D721Med (cell line): ENCODE data around the gene MRGPRD.

Source experiments
- DNase-seq: peaks from one replicate; pipeline ENCODE4 v3.0.0; 2011; ENCODE audit warnings: low spot score; ENCODE audit not compliant: insufficient read length
- FAIRE-seq: peaks from 2 replicates; lab custom pipeline; 2011; peaks lifted over from hg19 to GRCh38; lab: Jason Lieb, UNC
- TF ChIP-seq, protein P1 (sequence below): IDR thresholded peaks from 2 replicates; pipeline ENCODE4 v1.5.1; 2012; ENCODE audit warnings: mild to moderate bottlenecking, control low read depth; ENCODE audit not compliant: insufficient read depth; ENCODE audit errors: missing control alignments

Gene MRGPRD

DNA sequence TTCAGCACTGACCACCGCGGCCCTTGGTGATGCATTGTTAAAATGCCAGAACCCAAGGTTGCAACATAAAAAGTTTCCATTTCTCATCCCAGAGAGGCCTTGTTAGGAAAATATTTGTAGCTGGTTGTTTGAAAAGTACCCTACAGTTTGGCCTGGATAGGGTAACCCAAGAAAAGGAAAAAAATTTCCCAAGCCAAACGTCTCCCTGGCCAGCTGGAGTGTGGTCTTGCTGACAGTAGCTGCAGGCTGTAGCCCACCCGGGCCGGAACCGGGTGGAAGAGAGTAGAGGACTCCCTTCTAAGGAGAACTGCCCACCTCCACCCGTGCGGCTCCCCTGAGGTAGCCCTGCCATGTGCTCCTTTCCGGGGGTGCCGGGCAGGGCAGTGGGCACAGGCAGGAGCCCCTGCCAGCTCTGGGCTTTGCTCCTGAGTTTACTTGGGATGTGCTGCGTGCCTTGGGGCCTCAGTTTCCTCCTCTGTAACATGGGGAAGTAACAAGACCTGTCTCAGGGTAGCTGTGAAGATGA lies 38.6 kb downstream of the MRGPRD start:
- FAIRE-seq (no peak), DNase-seq (no peak)
- TF ChIP-seq, protein P1, sequence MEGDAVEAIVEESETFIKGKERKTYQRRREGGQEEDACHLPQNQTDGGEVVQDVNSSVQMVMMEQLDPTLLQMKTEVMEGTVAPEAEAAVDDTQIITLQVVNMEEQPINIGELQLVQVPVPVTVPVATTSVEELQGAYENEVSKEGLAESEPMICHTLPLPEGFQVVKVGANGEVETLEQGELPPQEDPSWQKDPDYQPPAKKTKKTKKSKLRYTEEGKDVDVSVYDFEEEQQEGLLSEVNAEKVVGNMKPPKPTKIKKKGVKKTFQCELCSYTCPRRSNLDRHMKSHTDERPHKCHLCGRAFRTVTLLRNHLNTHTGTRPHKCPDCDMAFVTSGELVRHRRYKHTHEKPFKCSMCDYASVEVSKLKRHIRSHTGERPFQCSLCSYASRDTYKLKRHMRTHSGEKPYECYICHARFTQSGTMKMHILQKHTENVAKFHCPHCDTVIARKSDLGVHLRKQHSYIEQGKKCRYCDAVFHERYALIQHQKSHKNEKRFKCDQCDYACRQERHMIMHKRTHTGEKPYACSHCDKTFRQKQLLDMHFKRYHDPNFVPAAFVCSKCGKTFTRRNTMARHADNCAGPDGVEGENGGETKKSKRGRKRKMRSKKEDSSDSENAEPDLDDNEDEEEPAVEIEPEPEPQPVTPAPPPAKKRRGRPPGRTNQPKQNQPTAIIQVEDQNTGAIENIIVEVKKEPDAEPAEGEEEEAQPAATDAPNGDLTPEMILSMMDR: no peak

DNA sequence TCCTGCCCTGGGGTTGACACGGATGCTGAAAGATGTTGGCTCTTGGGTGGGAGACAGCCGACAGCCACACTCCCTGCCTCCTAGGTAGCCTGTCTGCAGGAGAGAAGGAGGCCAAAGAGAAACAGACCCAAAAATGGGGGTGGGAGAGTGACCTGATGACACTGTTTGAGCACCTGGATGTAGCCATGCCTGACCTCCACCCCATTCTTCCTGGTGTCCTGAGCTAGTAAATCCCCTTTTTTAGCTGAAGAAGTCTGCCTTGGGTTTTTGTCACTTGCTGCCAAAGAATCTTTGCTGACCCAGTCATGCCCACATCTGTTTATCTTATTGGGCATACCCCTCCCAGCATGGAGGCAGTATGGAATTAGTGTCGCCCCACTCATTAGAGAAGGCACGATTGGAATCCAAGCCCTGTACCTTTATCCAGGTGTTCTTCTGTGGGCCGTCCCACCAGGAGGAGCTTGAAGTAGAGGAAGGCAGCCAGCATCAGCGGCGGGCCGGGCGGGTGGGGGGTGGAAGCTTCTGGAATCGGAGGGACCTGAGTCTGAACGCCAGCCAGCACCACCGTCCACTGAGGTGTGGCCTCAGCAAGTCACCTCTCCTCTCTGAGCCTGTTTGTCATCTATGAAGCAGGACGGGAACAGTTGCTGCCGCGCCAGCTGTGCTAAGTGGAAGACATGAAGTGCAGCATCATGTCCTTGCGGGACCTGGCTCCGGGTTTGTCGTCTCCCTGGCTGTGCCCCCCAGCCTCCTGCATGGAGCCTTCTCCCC lies 39.3 kb downstream of the MRGPRD start:
- DNase-seq: no peak
- no peak for FAIRE-seq
- TF ChIP-seq, protein P1: no peak

DNA sequence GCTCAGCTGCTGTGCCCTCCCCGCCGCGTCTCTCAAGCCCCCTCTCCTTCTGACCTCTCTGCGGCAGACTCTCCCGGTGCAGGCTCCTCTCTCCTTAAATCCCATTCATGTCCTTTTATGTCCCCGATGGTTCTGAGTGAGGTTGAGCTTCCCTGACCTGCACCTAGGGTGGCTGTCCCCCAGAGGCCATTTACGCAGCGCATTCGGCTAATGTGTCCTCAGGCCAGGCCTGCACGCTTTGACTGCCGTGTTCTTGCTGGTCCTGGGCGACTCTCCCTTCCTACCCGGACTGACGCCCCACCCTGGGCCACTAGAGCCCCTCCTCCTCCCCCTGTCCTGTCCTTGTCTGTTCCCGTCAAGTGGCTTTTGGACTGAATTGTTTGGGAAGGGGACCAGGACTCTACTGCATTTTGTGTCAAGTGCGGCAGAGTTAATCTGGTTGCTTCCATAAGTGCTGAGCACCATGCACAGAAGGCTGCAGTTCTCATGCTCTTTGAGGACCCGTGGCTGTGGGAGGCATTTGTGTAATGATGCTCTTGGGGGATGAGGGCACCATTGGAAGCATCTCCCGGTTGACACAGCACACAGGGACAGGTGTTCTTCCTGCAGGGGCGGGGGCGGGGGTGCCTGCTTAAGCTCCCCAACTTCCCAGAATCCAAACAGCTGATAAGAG lies 40.0 kb downstream of the MRGPRD start:
- FAIRE-seq (no peak), DNase-seq (no peak)
- TF ChIP-seq, protein P1: no peak

DNA sequence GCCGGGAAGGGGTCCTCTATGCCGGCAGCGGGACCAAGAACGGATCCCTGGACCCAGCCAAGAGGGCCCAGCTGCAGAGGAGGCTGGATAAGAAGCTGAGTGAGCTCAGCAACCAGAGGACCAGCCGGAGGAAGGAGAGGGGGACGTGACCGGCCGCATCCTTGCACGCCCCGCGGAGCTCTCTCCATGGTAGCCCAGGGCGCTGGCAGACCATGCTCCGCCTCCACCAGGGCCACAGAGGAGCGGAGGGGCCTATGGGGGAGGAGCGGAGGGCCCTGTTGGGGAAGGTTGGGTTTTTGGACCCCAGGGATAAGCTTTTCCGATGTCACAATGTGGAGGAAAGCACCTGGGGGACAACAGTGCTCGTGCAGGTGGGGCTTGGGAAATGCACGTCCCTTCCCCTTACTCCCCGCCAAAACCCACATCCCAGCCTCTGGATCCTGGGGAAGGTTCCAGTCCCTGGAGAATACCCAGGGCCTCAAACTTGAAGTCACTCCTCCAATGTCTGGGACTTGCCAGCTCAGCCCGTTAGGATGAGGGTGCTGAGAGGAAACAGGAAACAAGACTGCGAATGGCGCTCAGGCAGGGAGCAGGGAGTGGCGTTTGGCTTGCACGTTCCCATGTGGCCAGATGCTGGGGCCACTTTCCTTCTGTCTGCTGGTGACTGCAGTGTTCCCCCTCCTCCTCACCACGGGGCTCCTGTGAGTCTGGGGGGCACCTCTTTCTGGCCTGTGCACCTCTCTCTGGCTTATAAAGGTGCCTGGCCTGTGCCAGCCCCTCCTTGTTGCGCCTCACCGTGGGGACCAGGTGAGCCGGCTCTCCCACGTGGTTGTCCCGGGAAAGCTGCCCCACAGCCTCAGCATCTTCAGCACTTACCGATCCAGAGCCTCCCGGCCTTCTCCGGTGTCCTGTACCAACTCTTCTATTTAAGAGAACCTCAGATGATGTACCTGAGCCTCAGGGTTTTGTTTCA lies 40.9 kb downstream of the MRGPRD start:
- FAIRE-seq (no peak), DNase-seq (no peak)
- TF ChIP-seq, protein P1: no peak

DNA sequence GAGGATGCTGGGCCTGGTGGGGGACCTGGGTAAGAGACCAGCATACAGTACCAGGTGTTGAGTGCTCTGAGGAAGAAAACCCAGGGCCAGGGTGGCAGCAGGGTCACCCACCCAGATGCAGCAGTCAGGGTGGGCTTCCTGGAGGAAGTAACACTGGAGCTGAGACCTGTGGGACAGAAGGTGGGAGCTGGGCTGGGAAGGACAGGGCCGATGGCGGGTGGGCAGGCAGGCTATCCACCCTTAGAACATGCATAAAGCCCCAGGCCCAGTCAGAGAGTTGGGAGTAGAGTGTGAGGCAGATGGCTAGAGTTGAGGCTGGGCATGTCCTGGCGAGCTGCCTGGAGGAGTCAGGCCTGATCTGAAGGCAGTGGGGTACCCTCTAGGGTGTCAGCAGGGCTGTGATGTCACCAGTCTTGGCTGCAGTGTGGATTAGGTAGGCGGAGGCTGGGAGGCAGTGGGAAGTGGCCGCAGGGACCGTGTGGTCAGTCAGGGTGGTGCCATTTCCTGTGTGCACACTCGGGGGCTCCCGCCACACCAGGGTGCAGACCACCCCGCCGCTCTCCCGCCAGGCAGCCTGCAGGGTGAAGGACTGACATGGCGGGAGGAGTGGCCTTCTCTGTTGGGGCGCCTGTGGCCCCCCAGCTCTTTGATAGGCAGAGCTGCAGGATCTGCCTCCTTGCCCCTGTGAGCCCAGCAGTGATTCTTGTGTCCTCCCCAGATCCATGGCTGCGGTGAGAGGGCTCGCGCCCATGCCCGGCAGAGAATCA lies 41.8 kb downstream of the MRGPRD start:
- TF ChIP-seq, protein P1: no peak
- DNase-seq (no peak), FAIRE-seq (no peak)

DNA sequence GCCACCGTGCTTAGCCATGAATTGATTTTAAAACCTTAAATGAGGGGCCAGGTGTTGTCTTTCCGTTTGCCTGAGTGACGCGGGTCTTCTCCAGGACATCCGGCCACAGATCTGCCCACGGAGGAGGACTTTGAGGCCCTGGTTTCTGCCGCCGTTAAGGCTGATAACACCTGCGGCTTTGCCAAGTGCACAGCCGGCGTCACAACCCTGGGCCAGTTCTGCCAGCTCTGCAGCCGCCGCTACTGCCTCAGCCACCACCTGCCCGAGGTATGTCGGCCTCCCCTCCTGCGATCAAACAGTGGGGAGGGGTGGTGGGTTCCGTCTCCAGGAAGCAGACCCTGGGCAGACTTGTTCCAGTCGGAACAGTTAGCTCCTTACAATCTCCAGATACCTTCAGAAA lies 42.7 kb downstream of the MRGPRD start:
- no peak for DNase-seq
- FAIRE-seq: no peak
- TF ChIP-seq, protein P1: no peak
